SU-DHL-6 (cell line): ENCODE data around the gene HHAT.

Experiments used
- H2AFZ ChIP-seq: fragments of 200-600 bp; sonication (generic); 2 replicates; pipeline ENCODE4 v1.6.1; 2014; ENCODE audit warnings: low read depth, mild to moderate bottlenecking, moderate library complexity, mixed read lengths, antibody characterized with exemption, low read length; ENCODE audit not compliant: severe bottlenecking
- H3F3A ChIP-seq: fragments of 200-600 bp; shearing (Covaris generic); 2 replicates; pipeline ENCODE4 v1.6.0; 2016; ENCODE audit warnings: antibody characterized with exemption, mild to moderate bottlenecking; ENCODE audit not compliant: insufficient read depth
- H3K27ac ChIP-seq: fragments of 200-600 bp; sonication (generic); 2 replicates; pipeline ENCODE4 v1.5.1; 2016; ENCODE audit warnings: low read depth, mild to moderate bottlenecking, low read length, moderate library complexity, mixed read lengths
- H3K27me3 ChIP-seq: fragments of 200-600 bp; sonication (generic), shearing (Covaris generic); 2 replicates; pipeline ENCODE4 v1.6.0; 2014; ENCODE audit warnings: mild to moderate bottlenecking, low read length
- H3K36me3 ChIP-seq: fragments of 200-600 bp; sonication (generic); 2 replicates; pipeline ENCODE4 v1.6.1; 2014; ENCODE audit warnings: mild to moderate bottlenecking, low read length, mixed read lengths
- H3K4me2 ChIP-seq: fragments of 300-600, 200-600 bp; shearing (Covaris generic), sonication (generic); 2 replicates; pipeline ENCODE4 v1.6.0; 2014; ENCODE audit warnings: low read length, low read depth, mild to moderate bottlenecking; ENCODE audit not compliant: poor library complexity, severe bottlenecking
- H3K4me3 ChIP-seq: fragments of 200-600 bp; sonication (generic); 2 replicates; pipeline ENCODE4 v1.5.1; 2014; ENCODE audit warnings: antibody characterized with exemption, low read length, mild to moderate bottlenecking, mixed read lengths; ENCODE audit not compliant: insufficient read depth, poor library complexity, severe bottlenecking
- H3K79me2 ChIP-seq: fragments of 200-600 bp; sonication (generic); 2 replicates; pipeline ENCODE4 v1.6.1; 2014; ENCODE audit warnings: mild to moderate bottlenecking, low read length, moderate library complexity; ENCODE audit not compliant: insufficient read depth
- H3K9ac ChIP-seq: fragments of 200-600 bp; sonication (generic); 2 replicates; pipeline ENCODE4 v1.7.0; 2014; ENCODE audit warnings: mild to moderate bottlenecking, low read length
- H3K9me2 ChIP-seq: fragments of 200-600 bp; sonication (generic); replicated peaks from 2 replicates; pipeline ENCODE4 v1.6.1; 2014; ENCODE audit warnings: low read length; ENCODE audit not compliant: insufficient read depth
- H3K9me3 ChIP-seq: fragments of 200-600 bp; sonication (generic); 2 replicates; pipeline ENCODE4 v1.6.1; 2014; ENCODE audit warnings: low read length, mixed read lengths; ENCODE audit not compliant: insufficient read depth
- H4K20me1 ChIP-seq: fragments of 200-600 bp; sonication (generic); 2 replicates; pipeline ENCODE4 v1.6.1; 2014; ENCODE audit warnings: low read depth, mild to moderate bottlenecking, antibody characterized with exemption, low read length, moderate library complexity, mixed read lengths
- EZH2phosphoT487 ChIP-seq: fragments of 200-600 bp; sonication (generic), shearing (Covaris generic); conservative IDR thresholded peaks from 2 replicates; pipeline ENCODE4 v1.6.1; 2018; ENCODE audit warnings: mild to moderate bottlenecking, antibody characterized with exemption, low read length, moderate library complexity, mixed read lengths
- TF ChIP-seq, protein P1 (sequence below): fragments of 200-600 bp; sonication (generic); IDR thresholded peaks from one replicate; pipeline ENCODE4 v1.5.1; 2017; ENCODE audit warnings: antibody characterized with exemption, mild to moderate bottlenecking, low read length, moderate library complexity; ENCODE audit not compliant: insufficient read depth, poor library complexity, severe bottlenecking

The HHAT gene

DNA sequence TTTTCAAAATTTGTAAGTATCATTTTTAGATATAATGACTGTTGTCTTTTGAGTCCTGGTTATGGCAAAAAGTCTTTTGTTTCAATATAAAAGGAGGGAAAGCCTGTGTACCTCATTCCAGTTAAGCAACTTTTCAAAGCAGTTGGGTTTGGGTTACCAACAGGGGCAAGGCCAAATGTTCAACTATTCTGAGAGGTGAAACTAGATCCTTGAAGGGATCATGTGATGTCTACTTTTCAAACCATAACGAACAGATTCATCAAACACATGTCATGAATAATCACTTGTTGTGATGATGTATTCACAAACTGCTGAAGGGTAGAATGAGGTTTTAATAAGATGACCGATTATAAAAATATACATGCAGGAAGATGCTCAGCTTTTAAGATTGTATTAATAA lies 171.3 kb downstream of the HHAT start:
- no peaks in the 10 kb centered on the region for H3K36me3 ChIP-seq
- H3K4me3 ChIP-seq, result no peak overlapping the region
- no peaks in the 10 kb centered on the region for H3K9me2 ChIP-seq
- no peak overlapping the region for H2AFZ ChIP-seq
- no peaks in the 10 kb centered on the region for H3F3A ChIP-seq
- H3K27ac ChIP-seq, result no peak overlapping the region
- no peak overlapping the region for H3K9ac ChIP-seq
- H4K20me1 ChIP-seq, result no peaks in the 10 kb centered on the region
- H3K79me2 ChIP-seq, result no peaks in the 10 kb centered on the region
- TF ChIP-seq EZH2phosphoT487, result no peak
- TF ChIP-seq, protein P1, sequence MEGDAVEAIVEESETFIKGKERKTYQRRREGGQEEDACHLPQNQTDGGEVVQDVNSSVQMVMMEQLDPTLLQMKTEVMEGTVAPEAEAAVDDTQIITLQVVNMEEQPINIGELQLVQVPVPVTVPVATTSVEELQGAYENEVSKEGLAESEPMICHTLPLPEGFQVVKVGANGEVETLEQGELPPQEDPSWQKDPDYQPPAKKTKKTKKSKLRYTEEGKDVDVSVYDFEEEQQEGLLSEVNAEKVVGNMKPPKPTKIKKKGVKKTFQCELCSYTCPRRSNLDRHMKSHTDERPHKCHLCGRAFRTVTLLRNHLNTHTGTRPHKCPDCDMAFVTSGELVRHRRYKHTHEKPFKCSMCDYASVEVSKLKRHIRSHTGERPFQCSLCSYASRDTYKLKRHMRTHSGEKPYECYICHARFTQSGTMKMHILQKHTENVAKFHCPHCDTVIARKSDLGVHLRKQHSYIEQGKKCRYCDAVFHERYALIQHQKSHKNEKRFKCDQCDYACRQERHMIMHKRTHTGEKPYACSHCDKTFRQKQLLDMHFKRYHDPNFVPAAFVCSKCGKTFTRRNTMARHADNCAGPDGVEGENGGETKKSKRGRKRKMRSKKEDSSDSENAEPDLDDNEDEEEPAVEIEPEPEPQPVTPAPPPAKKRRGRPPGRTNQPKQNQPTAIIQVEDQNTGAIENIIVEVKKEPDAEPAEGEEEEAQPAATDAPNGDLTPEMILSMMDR, result no peak
- H3K27me3 ChIP-seq, result no peaks in the 10 kb centered on the region
- no peaks in the 10 kb centered on the region for H3K9me3 ChIP-seq
- H3K4me2 ChIP-seq, result no peak overlapping the region

DNA sequence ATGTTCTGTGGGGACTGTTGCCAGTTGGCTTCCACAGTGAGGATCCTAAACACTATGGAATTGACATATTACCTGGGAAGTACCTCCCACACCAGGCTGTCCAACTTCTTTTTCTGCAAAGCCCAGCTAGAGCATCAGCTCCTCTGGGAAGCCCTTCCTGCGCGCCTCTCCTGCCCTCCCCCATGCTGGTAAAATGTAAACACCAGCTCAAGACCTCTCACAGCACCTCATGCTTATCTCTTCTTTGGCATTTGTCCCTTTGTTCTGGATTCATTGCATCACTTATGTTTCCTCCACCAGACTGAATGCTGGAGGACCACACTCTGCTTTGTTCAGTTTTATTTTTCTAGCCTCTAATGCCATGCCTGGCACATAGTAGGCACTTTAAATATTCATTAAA lies 172.1 kb downstream of the HHAT start:
- Histone ChIP-seq H3K4me2 (no peak overlapping the region), H3K79me2 (no peaks in the 10 kb centered on the region), H3K36me3 (no peaks in the 10 kb centered on the region), H3K27ac (no peak overlapping the region), H3K9me3 (no peaks in the 10 kb centered on the region), H3K9me2 (no peaks in the 10 kb centered on the region), H3F3A (no peaks in the 10 kb centered on the region), H3K27me3 (no peaks in the 10 kb centered on the region), H3K4me3 (no peak overlapping the region), H4K20me1 (no peaks in the 10 kb centered on the region), H2AFZ (no peak overlapping the region), H3K9ac (no peak overlapping the region)
- no peak for TF ChIP-seq EZH2phosphoT487
- TF ChIP-seq, protein P1, result no peak

DNA sequence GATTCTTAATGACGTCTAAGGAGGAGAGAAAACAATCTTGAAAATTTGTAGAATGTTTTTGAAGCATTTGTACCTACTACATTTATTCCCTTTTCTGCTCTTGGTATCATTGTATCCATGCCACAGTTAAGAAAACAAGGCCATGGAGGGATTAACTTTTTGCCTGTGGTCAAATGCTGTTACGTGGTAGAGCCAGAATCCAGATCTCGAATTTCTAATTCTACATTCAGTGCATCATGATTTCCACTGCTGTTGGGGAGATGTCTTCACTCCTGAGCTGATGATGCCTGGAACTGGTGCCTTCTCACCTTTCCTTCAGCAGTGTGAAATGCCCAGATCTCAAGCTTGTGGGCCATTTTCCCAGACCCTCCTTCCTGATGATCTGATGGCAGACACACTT lies 175.6 kb downstream of the HHAT start:
- Histone ChIP-seq H3K9me2 (no peaks in the 10 kb centered on the region), H3K36me3 (no peaks in the 10 kb centered on the region), H3K79me2 (no peaks in the 10 kb centered on the region), H3K9ac (no peak overlapping the region), H3F3A (no peaks in the 10 kb centered on the region), H3K4me3 (no peak overlapping the region), H2AFZ (no peak overlapping the region), H3K27me3 (no peaks in the 10 kb centered on the region), H3K9me3 (no peaks in the 10 kb centered on the region), H3K4me2 (no peak overlapping the region), H3K27ac (no peak overlapping the region), H4K20me1 (no peaks in the 10 kb centered on the region)
- TF ChIP-seq EZH2phosphoT487, result no peak
- TF ChIP-seq, protein P1, result no peak
